HAP-1 (cell line): ENCODE measurements around the gene RGSL1.

Source experiments
- DNase-seq, 2 experiments: peaks; one replicate each; pipeline ENCODE4 v3.0.0-alpha.2; 2016 to 2020; ENCODE audit warnings: low spot score in 2 of 2
- H3K27me3 ChIP-seq: fragments of 250-450 bp; sonication (Bioruptor Pico); 2 replicates; pipeline ENCODE4 v1.5.1; 2020; ENCODE audit warnings: low read depth, mild to moderate bottlenecking, moderate library complexity
- H3K36me3 ChIP-seq: fragments of 250-450 bp; sonication (Bioruptor Pico); replicated peaks from 2 replicates; pipeline ENCODE4 v1.5.1; 2020; ENCODE audit warnings: mild to moderate bottlenecking
- H3K4me1 ChIP-seq: fragments of 250-450 bp; sonication (Bioruptor Pico); 2 replicates; pipeline ENCODE4 v1.5.1; 2020; ENCODE audit warnings: mild to moderate bottlenecking
- H3K4me3 ChIP-seq: fragments of 250-450 bp; sonication (Bioruptor Pico); 2 replicates; pipeline ENCODE4 v1.5.1; 2020; ENCODE audit warnings: mild to moderate bottlenecking, moderate library complexity
- H3K9me3 ChIP-seq: fragments of 250-450 bp; sonication (Bioruptor Pico); 2 replicates; pipeline ENCODE4 v1.5.1; 2020; ENCODE audit warnings: mild to moderate bottlenecking, moderate library complexity
- in situ Hi-C: fragments of 300-500 bp; cut with MboI; formaldehyde crosslinking; loops from 3 replicates; pipeline ENCODE4 v1.14.3; 2020; ENCODE audit warnings: low sequenced_read_pairs, inconsistent platforms, mixed read lengths

Gene RGSL1

DNA sequence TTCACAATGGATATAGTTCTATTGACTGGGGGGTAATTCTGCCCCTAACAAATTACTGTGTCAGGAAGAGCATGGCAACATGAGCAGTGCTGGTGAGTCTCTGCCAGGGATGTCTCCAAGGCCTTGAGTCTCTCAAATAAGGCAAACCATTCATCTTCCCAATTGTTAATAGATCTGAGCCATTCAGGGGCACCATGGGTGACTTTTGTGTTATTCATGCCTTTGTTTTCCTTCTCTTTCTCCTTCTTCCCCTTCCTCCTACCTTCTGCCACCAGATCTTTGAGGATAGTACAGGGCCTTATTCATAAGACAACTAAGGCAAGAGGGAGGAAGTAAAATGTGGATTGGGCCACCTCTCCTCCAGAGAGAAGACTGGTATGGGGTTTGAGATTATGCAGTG, at the start of gene RGSL1:
TSS of gene RGSL1 (plus strand) at position 60 of the 400 bp plus-strand sequence. CDS start at position 80, 20 bp downstream.
- Histone ChIP-seq H3K4me3 (no peak within 1 kb of the TSS), H3K4me1 (no peaks in the 10 kb centered on the region; the same call in 1 of the 2 replicates), H3K36me3 (no peaks in the 10 kb centered on the region), H3K27me3 (no peaks in the 10 kb centered on the region), H3K9me3 (no peaks in the 10 kb centered on the region)
- in situ Hi-C loops = no loop called here
- DNase-seq = no peak

DNA sequence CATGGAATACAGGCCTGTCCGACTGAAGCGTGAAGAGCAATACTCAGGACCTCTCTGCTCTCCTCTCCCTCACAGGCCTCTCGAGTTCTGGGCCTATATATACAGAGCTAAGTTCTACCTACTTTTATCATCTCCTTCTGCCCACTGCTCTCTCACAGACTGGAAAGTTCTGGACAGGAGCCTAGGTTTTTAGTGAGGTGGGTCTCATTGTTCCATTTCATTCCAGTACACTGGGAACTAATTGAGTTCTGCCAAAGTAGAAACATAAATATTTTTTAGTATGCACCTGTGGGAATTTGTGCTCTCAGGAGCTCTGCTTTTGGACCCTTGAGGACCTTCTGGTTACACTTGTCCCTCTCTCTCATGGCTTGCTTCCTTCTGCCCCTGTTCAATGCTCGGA, 49.4 kb upstream of the RGSL1 start, which contains the start of gene TEDDM1:
TSS of gene TEDDM1 (minus strand) at position 101 of the 400 bp plus-strand sequence. CDS start 182 bp downstream, outside the sequence.
- H3K9me3 ChIP-seq = no peaks in the 10 kb centered on the region
- in situ Hi-C loops = no loop called here
- H3K4me3 ChIP-seq = no peak within 1 kb of the TSS
- no peaks in the 10 kb centered on the region for H3K4me1 ChIP-seq
- no peaks in the 10 kb centered on the region for H3K36me3 ChIP-seq
- peaks cover 3% of the 10 kb centered on the region; the same call in 1 of the 2 replicates for H3K27me3 ChIP-seq
- no peak for DNase-seq

DNA sequence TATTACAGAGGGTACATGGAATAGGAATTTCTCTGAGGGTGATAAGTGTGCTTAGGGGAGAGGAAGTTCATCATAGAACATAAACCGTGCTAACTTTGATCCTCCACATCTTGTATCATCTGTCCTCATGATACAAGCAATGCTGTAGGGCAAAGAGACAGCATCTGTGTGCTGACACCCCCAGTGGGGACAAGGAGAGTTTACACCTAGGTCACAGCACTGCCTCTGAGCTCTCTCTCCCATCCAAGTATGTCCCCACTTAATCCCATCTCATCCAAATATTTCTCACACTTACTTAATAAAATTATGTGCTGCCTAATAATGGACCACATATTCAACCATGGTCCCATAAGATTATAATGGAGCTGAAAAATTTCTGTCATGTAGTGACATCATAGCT, 45.2 kb upstream of the RGSL1 start:
- in situ Hi-C loops = no loop called here
- Histone ChIP-seq H3K4me1 (no peaks in the 10 kb centered on the region), H3K9me3 (no peaks in the 10 kb centered on the region), H3K27me3 (peaks cover 3% of the 10 kb centered on the region; the same call in 1 of the 2 replicates), H3K36me3 (no peaks in the 10 kb centered on the region), H3K4me3 (no peak overlapping the region)
- no peak for DNase-seq

DNA sequence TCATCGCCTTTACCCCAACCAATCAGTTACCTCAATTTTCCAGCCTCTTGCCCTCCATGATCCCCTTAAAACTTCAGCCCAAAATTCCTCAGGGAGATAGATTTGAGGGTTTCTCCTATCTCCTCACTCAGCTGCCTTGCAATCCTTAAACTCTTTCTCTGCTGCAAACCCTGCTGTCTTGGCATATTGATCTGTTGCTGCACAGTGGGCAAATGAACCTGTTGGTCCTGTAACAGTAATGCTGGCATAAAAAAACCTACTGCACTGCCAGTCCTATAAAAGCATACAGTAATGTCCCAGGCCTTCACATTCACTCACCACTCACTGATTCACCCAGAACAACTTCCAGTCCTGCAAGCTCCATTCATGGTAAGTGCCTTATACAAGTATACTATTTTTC, 44.4 kb upstream of the RGSL1 start:
- no peaks in the 10 kb centered on the region for H3K4me1 ChIP-seq
- H3K27me3 ChIP-seq = peaks cover 3% of the 10 kb centered on the region; the same call in 1 of the 2 replicates
- no peak overlapping the region for H3K4me3 ChIP-seq
- no peak for DNase-seq
- H3K9me3 ChIP-seq = no peaks in the 10 kb centered on the region
- in situ Hi-C loops = no loop called here
- no peaks in the 10 kb centered on the region for H3K36me3 ChIP-seq

DNA sequence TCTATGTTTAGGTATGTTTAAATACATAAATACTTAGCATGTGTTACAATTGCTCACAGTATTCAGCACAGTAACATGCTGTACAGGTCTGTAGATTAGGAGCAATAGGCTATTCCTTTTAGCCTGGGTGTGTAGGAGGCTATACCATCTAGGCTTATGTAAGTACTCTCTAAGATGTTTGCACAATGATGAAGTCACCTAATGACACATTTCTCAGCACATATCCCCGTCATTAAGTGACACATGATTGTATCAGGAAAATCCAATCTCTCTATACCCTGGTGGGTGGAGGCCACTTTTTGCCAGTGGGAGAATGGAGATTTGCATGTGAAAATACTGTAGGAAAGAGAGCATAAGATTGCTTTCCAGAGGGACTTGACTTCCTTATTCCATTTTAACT, 43.9 kb upstream of the RGSL1 start:
- Histone ChIP-seq H3K4me1 (no peaks in the 10 kb centered on the region), H3K4me3 (no peak overlapping the region), H3K9me3 (no peaks in the 10 kb centered on the region), H3K36me3 (no peaks in the 10 kb centered on the region), H3K27me3 (peaks cover 3% of the 10 kb centered on the region; the same call in 1 of the 2 replicates)
- DNase-seq = no peak
- in situ Hi-C loops = no loop called here

DNA sequence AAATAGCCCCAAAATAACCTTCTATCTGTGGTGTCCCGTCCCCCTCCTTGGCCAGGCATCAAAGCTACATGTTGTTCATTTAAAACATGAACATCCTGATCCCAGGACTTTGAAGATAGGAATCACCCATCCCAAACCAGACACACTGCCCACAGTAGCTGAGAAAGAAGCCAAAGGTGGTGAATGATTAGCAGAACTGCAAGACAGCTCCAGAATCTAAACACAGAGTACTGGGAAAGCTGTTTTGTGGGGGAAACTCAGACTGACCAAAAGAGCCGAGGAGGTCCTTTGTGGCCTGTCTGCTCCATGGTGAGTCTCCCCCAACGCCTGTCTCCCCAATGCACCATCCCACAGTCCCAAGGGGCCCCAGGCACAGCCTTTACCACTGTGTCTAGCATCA, 42.2 kb upstream of the RGSL1 start:
- no peak overlapping the region for H3K4me3 ChIP-seq
- in situ Hi-C loops = no loop called here
- DNase-seq = no peak
- H3K9me3 ChIP-seq = no peaks in the 10 kb centered on the region
- peaks cover 3% of the 10 kb centered on the region; the same call in 1 of the 2 replicates for H3K27me3 ChIP-seq
- no peaks in the 10 kb centered on the region for H3K36me3 ChIP-seq
- H3K4me1 ChIP-seq = no peaks in the 10 kb centered on the region

DNA sequence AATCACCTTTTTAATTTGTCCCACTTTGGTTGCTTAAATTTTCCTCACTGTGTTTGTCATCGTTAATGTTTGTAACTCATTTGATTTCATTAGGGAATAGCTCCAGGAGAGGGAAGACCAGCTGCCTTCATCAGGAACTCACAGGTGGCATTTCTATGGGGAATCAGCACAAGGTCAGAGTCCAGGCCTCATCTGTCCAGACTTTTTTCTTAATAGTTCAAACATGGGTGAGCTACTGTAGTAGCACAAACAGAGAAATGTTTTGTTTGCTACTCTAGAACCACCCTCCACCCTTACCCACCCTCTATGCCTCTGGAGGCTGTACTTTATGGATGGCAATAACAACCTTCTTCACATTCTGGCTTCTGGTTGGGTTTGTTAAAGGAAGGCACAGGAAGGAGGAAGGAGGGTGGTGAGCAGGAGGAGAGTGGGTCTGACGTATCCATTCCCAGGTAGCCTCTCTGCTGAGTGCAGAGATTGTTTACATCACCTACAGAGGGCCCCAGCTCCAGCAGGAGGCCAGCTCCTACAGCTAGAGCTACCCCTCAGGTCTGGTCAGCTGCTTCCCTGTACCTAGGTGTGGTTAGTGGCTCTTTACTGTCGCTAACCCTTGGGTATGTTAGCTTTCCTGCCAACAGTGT, 41.4 kb upstream of the RGSL1 start:
- no peak for DNase-seq

DNA sequence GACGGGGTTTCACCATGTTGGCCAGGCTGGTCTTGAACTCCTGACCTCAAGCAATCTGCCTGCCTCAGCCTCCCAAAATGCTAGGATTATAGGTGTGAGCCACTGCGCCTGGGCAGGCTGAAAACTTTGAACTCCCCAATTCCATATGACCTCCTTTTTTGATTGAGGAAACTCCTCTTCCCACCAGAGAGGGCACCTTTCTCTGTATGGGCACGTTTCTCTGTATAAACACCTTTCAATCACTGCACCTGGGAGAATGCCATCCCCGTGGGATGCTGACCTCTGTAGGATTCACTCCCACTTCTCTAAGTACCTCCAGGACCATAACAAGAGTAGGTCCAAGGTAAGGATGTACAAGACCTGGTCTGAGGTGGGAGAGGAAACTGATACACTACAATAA, 39.8 kb upstream of the RGSL1 start:
- DNase-seq = no peak
- no peak overlapping the region for H3K4me3 ChIP-seq
- H3K9me3 ChIP-seq = no peaks in the 10 kb centered on the region; the same call in 1 of the 2 replicates
- no peaks in the 10 kb centered on the region for H3K27me3 ChIP-seq
- no peaks in the 10 kb centered on the region for H3K4me1 ChIP-seq
- H3K36me3 ChIP-seq = no peaks in the 10 kb centered on the region
- in situ Hi-C loops = no loop called here

More for the DNA sequence above, 41.4 kb upstream of the RGSL1 start:
- Histone ChIP-seq H3K36me3 (no peaks in the 10 kb centered on the region), H3K27me3 (peaks cover 2% of the 10 kb centered on the region; the same call in 1 of the 2 replicates), H3K4me3 (no peak overlapping the region), H3K9me3 (no peaks in the 10 kb centered on the region; the same call in 1 of the 2 replicates), H3K4me1 (no peaks in the 10 kb centered on the region)
- in situ Hi-C loops = no loop called here

DNA sequence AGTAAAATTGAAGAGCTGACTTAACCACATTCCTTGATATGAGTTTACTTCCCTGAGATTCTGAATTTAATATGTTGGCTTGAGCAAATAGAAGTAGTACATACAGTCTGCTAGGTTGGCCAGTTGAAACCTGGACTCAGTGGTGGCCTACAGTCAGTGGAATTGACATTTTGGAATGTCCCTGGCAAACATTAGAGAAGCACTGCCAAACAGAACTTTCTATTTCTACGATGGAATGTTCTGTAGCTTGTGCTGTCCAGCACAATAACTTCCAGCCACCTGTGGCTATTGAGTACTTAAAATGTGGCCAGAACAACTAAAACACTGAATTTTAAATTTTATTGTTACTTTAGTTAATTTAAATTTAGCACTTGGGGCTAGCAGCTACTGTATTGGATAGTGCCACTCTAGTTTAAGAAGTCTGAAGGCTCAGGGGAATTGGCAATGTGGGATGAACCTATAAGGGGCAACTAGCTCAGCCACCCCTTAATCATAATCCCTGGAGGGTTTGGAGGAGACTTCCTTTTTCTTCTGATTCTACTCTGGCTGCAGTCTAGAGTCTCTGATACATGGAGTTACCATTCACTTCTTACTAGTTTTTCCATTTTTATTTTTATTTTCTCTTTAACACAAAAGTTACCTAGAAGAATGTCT, 39.2 kb upstream of the RGSL1 start:
- in situ Hi-C loops = no loop called here
- no peak for DNase-seq
- no peak overlapping the region for H3K4me3 ChIP-seq
- H3K36me3 ChIP-seq = no peaks in the 10 kb centered on the region
- H3K27me3 ChIP-seq = no peaks in the 10 kb centered on the region
- H3K4me1 ChIP-seq = no peaks in the 10 kb centered on the region
- H3K9me3 ChIP-seq = no peaks in the 10 kb centered on the region; the same call in 1 of the 2 replicates

DNA sequence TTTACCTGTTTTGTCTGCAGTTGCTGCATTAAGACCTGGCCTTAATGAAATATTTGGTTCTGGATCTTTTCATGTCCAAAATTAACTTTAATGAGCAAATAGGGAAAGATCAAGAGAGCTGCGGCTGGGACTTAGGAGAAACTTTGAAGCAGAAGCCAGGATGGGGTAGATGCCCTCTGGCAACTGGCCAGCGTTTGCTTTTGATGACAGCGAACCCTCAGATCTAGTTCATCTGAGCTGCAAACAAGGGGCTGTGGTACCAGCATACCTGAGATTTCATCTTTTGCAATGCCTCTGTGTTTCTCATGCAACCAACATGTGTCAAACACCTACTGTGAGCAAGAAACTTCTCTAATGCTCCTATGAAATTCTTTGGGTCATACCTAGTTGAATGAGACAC, 36.5 kb upstream of the RGSL1 start:
- no peak for DNase-seq
- in situ Hi-C loops = no loop called here

DNA sequence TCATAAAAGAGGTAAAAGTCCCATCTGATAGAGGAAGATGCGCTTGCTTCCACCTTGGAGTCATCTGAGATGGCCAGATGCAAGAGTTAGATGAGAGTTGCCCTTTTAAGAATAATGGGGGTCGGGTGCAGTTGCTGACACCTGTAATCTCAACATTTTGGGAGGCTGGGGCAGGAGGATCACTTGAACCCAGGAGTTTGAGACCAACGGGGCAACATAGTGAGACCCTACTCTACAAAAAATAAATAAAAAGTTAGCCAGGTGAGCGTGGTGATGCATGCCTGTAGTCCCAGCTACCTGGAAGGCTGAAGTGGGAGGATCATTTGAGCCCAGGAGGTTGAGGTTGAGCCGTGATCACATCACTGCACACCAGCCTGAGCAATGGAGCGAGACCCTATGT, 36.0 kb upstream of the RGSL1 start:
- peaks cover 3% of the 10 kb centered on the region; the same call in 1 of the 2 replicates for H3K27me3 ChIP-seq
- no peak for DNase-seq
- H3K4me3 ChIP-seq = no peak overlapping the region
- in situ Hi-C loops = no loop called here
- no peaks in the 10 kb centered on the region for H3K36me3 ChIP-seq
- H3K4me1 ChIP-seq = no peaks in the 10 kb centered on the region
- H3K9me3 ChIP-seq = no peaks in the 10 kb centered on the region; the same call in 1 of the 2 replicates

More for the DNA sequence above, 36.5 kb upstream of the RGSL1 start:
- Histone ChIP-seq H3K9me3 (no peaks in the 10 kb centered on the region; the same call in 1 of the 2 replicates), H3K36me3 (no peaks in the 10 kb centered on the region), H3K4me3 (no peak overlapping the region), H3K27me3 (peaks cover 3% of the 10 kb centered on the region; the same call in 1 of the 2 replicates), H3K4me1 (no peaks in the 10 kb centered on the region)

DNA sequence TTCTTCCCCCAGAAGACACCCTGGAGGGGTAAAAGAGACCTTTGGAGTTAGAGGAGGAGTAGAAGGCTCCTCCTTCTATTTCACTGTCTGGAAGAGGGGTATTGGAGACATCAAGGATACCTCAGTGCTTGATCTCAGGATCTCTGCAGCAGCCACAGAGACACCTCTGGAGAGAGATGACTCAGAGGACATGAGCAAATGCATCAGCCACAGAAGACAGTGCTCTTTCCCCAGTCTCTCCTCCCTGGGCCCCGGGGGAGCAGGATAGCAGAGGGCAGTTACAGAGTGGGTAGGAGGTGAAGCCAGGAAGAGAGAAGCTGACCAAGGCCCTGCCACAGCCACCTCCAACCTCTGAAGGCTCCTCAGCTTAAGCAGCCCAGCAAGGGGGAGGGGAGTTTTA, 34.2 kb upstream of the RGSL1 start:
- Histone ChIP-seq H3K4me1 (no peaks in the 10 kb centered on the region), H3K4me3 (no peak overlapping the region), H3K27me3 (peaks cover 6% of the 10 kb centered on the region; the same call in 1 of the 2 replicates), H3K9me3 (no peaks in the 10 kb centered on the region; the same call in 1 of the 2 replicates), H3K36me3 (no peaks in the 10 kb centered on the region)
- no peak for DNase-seq
- in situ Hi-C loops = no loop called here

DNA sequence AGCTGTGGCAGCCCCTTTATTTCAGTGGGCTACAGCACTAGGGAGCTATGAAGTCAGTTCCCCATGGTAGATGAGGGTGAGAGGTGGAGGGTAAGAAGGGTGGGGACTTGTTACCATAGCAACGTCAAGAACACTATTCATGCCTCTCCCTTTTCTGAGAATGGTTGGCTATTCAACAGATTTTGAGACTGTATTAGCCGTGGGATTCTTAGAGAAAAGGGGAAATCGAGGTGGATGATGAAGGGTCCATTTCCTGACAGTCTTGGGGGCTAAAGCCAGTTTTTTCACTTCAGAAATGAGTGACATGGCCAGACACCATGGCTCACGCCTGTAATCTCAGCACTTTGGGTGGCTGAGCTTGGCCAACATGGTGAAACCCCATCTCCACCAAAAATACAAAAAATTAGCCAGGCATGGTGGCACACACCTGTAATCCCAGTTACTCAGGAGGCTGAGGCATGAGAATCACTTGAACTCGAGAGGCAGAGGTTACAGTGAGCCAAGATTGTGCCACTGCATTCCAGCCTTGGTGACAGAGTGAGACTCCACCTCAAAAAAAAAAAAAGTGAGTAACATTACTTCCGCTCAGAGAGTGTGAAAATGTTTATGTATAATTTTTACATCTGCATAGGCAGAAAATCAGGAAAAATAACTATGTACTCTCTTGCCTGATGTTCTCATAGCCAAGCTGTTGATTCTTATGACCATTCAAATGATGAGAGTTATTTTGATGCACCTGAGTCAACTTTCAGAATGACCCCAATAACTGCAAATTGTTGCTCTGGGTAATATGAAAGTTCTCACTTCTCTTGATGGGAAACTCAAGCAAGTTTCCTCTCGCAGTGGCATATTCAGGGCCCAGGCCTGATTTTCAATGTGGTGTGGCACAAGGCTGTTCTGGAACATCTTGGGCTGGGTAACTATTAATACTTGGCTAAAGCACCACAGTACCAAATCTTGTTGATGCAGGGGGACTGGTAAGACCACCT, 23.2 kb upstream of the RGSL1 start:
- in situ Hi-C loops = no loop called here
- no peaks in the 10 kb centered on the region for H3K9me3 ChIP-seq

More for the DNA sequence above, 23.2 kb upstream of the RGSL1 start:
- H3K4me3 ChIP-seq = no peak overlapping the region
- peaks cover 4% of the 10 kb centered on the region; the same call in 1 of the 2 replicates for H3K27me3 ChIP-seq
- no peak for DNase-seq
- H3K36me3 ChIP-seq = no peaks in the 10 kb centered on the region
- no peaks in the 10 kb centered on the region for H3K4me1 ChIP-seq
